HUES48 (cell line): ENCODE measurements around the gene MSANTD1.
A peak's percentile ranks its signal among the peaks of the same experiment; 100 is the strongest.

Source experiments
- H3K27ac ChIP-seq: one replicate; pipeline ENCODE4 v1.7.0; 2013; ENCODE audit warnings: low read depth, low read length, inconsistent platforms
- H3K27me3 ChIP-seq: 2 replicates; pipeline ENCODE4 v1.6.1; 2013; ENCODE audit warnings: mild to moderate bottlenecking, low read length; ENCODE audit not compliant: control insufficient read depth, insufficient read depth
- H3K36me3 ChIP-seq: 2 replicates; pipeline ENCODE4 v1.6.1; 2013; ENCODE audit warnings: low read length; ENCODE audit not compliant: control insufficient read depth, insufficient read depth
- H3K4me1 ChIP-seq: 2 replicates; pipeline ENCODE4 v1.6.1; 2013; ENCODE audit warnings: mild to moderate bottlenecking, low read length; ENCODE audit not compliant: control insufficient read depth, insufficient read depth
- H3K4me3 ChIP-seq: 2 replicates; pipeline ENCODE4 v1.5.1; 2013; ENCODE audit warnings: mild to moderate bottlenecking, low read depth, low read length
- H3K9ac ChIP-seq: 2 replicates; pipeline ENCODE4 v1.6.1; 2013; ENCODE audit warnings: mild to moderate bottlenecking, low read depth, low read length, moderate library complexity
- H3K9me3 ChIP-seq: 2 replicates; pipeline ENCODE4 v1.6.1; 2013; ENCODE audit warnings: low read length; ENCODE audit not compliant: control insufficient read depth, insufficient read depth

The MSANTD1 gene

DNA sequence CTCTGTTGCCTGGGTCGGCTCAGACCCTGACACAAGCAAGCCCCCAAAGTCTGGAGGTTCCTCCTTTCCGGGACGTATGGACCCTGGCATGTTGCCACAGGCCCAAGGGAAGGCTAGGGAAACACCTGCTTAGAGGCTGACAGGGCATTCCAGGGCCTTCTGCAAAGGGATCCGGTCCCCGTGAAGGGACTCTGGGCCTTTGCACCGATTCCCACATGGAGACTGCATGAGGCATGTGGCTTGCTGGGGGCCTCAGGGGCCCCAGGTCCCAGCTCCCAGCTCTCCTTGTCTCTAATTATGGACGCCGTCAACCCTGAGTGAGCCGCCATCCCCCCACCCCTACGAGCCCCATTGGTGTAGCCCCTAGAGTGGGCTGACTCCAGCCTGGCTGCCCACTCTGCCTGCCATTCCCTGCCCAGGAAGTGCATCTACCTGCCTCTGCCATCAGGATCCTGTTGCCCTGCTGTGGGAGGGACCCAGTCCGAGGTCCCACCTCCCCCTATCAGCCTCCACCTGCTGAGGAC is 39.7 kb downstream of the MSANTD1 start:
- no peak overlapping the region for H3K9ac ChIP-seq
- peaks cover 5% of the 10 kb centered on the region; the same call in 1 of the 2 replicates for H3K4me1 ChIP-seq
- H3K36me3 ChIP-seq = no peaks in the 10 kb centered on the region
- H3K27ac ChIP-seq = no peak overlapping the region
- H3K4me3 ChIP-seq = no peak overlapping the region
- peaks cover 24% of the 10 kb centered on the region for H3K27me3 ChIP-seq
- no peaks in the 10 kb centered on the region for H3K9me3 ChIP-seq

DNA sequence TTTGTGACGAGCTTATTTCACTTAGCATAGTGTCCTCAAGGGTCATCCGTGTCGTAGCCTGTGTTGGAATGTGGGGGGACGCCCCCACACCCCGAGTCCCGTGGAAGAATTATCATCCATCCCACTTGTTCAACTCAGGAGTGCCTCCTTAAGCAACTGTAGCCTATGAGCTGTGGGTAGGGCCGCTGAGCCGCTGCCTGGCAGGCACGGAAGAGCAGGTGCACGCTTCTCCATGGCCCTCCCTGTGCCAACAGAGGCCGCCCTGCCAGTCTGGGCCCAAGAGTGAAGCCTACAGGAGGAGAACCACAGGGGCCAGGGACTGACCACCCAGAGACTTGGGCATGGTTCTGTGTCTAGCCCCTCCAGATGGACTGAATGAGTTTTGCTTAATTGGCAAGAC is 41.5 kb downstream of the MSANTD1 start:
- Histone ChIP-seq H3K36me3 (no peaks in the 10 kb centered on the region), H3K27me3 (peaks cover 28% of the 10 kb centered on the region), H3K9me3 (no peaks in the 10 kb centered on the region), H3K4me3 (no peak overlapping the region), H3K27ac (no peak overlapping the region), H3K4me1 (peaks cover 13% of the 10 kb centered on the region; the same call in 1 of the 2 replicates), H3K9ac (no peak overlapping the region)

GRCh38 chr4:3290889-3291321 is 41.9 kb downstream of the MSANTD1 start:
- no peak overlapping the region for H3K27ac ChIP-seq
- H3K4me1 ChIP-seq = peaks cover 13% of the 10 kb centered on the region; the same call in 1 of the 2 replicates
- H3K4me3 ChIP-seq = no peak overlapping the region
- peaks cover 28% of the 10 kb centered on the region for H3K27me3 ChIP-seq
- no peak overlapping the region for H3K9ac ChIP-seq
- H3K9me3 ChIP-seq = no peaks in the 10 kb centered on the region
- H3K36me3 ChIP-seq = no peaks in the 10 kb centered on the region

GRCh38 chr4:3291411-3291968 is 42.5 kb downstream of the MSANTD1 start:
- Histone ChIP-seq H3K27ac (no peak overlapping the region), H3K4me1 (peaks cover 13% of the 10 kb centered on the region; the same call in 1 of the 2 replicates), H3K9ac (no peak overlapping the region), H3K4me3 (peak overlapping the region; percentile 87), H3K9me3 (no peaks in the 10 kb centered on the region), H3K36me3 (no peaks in the 10 kb centered on the region), H3K27me3 (peaks cover 28% of the 10 kb centered on the region)

DNA sequence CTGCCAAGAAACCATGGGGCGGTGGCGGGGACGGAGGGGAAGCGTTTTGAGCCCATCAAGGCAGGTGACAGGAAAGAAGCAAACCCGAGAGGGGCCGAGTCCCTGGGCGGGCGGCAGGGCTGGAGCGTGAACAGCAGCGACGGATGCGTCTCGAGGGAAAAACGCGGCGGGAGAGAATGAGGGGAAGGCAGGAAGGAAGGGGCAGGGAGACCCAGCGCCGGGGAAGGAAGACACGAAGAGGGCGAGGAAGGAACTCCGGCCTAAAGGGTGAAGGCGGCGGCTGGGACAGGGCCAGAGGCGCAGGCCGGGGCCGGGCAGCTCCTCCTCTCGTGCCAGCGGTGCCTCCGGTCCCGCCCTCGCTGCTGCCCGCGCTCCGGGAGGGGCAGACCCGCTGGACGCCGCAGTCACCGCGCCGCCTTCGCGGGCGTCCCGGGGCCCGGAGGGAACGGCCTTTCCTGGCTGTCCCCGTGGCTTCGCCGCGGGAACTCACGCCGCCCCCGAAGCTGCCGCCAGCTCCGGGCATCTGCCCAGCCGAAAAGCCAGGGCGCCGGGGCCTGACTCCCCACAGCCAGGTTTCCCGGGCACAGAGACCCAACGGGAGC is 43.1 kb downstream of the MSANTD1 start:
- Histone ChIP-seq H3K27me3 (peaks cover 28% of the 10 kb centered on the region), H3K4me3 (peak overlapping the region; percentile 87), H3K36me3 (no peaks in the 10 kb centered on the region), H3K9ac (no peak overlapping the region), H3K9me3 (no peaks in the 10 kb centered on the region), H3K27ac (peak overlapping the region; percentile 10), H3K4me1 (peaks cover 13% of the 10 kb centered on the region; the same call in 1 of the 2 replicates)

GRCh38 chr4:3292571-3293400 is 43.8 kb downstream of the MSANTD1 start, which contains the start of gene RGS12:
TSS of gene RGS12 (plus strand) at chr4:3293021. CDS start at chr4:3316171, 23,150 bp downstream.
- Histone ChIP-seq H3K36me3 (no peaks in the 10 kb centered on the region), H3K9me3 (no peaks in the 10 kb centered on the region), H3K27me3 (peaks cover 28% of the 10 kb centered on the region), H3K4me3 (peak within 1 kb of the TSS; percentile 87), H3K9ac (peak within 1 kb of the TSS; percentile 62), H3K4me1 (peaks cover 13% of the 10 kb centered on the region; the same call in 1 of the 2 replicates), H3K27ac (peak within 1 kb of the TSS; percentile 52)

- H3K4me3 ChIP-seq = peak overlapping the region; percentile 73
Measured at GRCh38 chr4:3293401-3294391, 44.7 kb downstream of the MSANTD1 start.

DNA sequence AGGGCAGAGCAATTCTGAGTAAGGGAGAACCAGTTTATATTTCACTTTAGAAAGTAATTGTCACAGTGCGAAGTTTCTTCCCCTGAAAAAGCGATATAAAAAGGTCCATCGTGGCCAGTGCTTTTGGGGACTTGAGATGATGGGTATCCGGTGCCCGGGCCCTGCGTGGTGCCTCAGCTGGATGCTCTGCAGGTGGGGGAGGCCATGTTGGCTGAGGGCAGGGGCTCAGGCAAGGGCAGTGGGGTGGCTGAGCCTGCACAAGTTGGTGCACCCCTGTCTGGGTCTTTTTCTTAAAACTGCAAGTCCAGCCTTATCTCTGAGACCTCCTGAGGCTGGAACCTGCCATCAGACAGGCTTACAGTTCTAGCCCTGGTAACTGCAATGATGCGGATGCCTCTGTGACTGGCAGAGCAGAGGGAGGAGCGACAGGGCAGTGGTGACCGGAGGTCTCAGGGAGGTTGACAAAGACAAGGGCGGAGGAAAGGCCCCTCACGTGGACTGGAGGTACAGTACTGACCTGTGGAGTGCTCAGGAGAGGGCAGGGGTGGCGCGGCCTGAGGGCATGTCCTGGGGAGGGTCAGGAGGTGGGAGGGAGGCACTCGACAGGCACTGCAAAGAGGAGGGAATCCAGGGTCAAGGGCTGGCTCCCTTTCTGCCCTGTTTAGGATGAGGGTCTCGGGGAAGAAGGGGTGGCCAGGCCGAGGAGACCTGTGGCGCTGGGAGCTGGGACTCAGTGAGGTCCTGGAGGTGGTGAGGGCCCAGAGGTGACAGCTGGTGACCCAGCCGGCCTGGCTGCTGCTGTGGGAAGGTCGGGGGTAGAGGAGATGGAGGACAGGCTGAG is 45.7 kb downstream of the MSANTD1 start:
- H3K4me1 ChIP-seq = peaks cover 13% of the 10 kb centered on the region; the same call in 1 of the 2 replicates
- H3K9me3 ChIP-seq = no peaks in the 10 kb centered on the region
- H3K36me3 ChIP-seq = no peaks in the 10 kb centered on the region
- peaks cover 28% of the 10 kb centered on the region for H3K27me3 ChIP-seq
- no peak overlapping the region for H3K9ac ChIP-seq
- no peak overlapping the region for H3K27ac ChIP-seq
- 0 out of 2 replicates have a peak overlapping the region, but pooled peaks have one; percentile 73 for H3K4me3 ChIP-seq

More at GRCh38 chr4:3293401-3294391, 44.7 kb downstream of the MSANTD1 start:
- Histone ChIP-seq H3K36me3 (no peaks in the 10 kb centered on the region), H3K4me1 (peaks cover 13% of the 10 kb centered on the region; the same call in 1 of the 2 replicates), H3K9ac (peak overlapping the region; percentile 62), H3K9me3 (no peaks in the 10 kb centered on the region), H3K27ac (peak overlapping the region; percentile 52), H3K27me3 (peaks cover 28% of the 10 kb centered on the region)

DNA sequence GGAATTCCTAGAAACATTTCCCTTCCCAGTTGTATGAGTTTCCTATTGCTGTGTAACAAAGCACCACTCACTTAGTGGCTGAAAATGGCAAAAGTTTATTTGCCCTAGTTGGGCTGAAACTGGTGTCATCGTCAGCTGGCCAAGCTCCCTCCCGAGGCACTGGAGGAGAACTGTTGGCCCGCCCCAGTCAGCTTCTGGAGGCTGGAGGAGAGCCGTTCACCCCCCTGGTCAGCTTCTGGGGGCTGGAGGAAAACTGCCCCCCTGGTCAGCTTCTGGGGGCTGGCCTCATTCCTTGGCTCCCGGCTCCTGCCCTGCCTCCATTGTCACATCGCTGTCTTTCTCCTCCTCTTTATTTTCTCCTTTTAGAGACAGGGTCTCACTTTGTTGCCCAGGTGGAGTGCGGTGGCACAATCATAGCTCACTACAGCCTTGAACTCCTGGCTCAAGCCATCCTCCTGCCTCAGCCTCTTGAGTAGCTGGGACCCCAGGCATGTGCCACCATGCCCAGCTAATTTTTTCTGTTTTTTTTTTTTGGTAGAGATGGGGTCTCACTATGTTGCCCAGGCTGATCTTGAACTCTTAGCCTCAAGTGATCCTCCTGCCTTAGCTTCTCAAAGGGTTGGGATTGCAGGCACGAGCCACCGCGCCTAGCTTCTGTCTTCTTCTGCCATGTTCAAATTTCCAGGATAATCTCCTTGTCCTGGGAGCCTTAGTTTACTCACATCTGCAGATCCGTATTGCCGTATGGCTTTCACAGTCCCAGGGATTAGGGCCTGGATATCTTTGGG is 47.1 kb downstream of the MSANTD1 start:
- Histone ChIP-seq H3K9me3 (no peaks in the 10 kb centered on the region), H3K36me3 (no peaks in the 10 kb centered on the region), H3K4me3 (no peak overlapping the region), H3K27me3 (peaks cover 16% of the 10 kb centered on the region), H3K27ac (no peak overlapping the region), H3K9ac (no peak overlapping the region), H3K4me1 (peaks cover 13% of the 10 kb centered on the region; the same call in 1 of the 2 replicates)
